Lung (tissue), 12 donors: Measurements from ENCODE around the gene PKP1. TPM values are rescaled to one million over a fixed set of nuclear protein-coding genes. Genes with fewer than 3 reads are reported as not detected.

Source experiments
- ATAC-seq: fragments of 200-7000 bp; cut with Tn5 transposase; one replicate; pipeline ENCODE4 v1.9.1; 2020; ENCODE audit warnings: moderate number of reproducible peaks; ENCODE audit not compliant: insufficient read depth, low FRiP score
- DNase-seq, 3 donors: peaks; one replicate each; pipeline ENCODE4 v3.0.0-alpha.2; 2013 to 2017
- H3K27ac ChIP-seq, 2 donors: one replicate each; pipeline ENCODE4 v1.5.1; 2013; ENCODE audit warnings: mild to moderate bottlenecking in 2 of 2, moderate library complexity in 2 of 2, control low read depth in 1 of 2, inconsistent platforms in 1 of 2, low read depth in 1 of 2, low read length in 1 of 2
- H3K27me3 ChIP-seq, 3 donors: one replicate each; pipeline ENCODE4 v1.5.1; 2013; ENCODE audit warnings: low read length in 2 of 3; ENCODE audit not compliant: control insufficient read depth in 3 of 3, insufficient read depth in 3 of 3
- H3K36me3 ChIP-seq, 4 donors: one replicate each; pipeline ENCODE4 v1.5.1; 2013; ENCODE audit warnings: low read length in 4 of 4, mild to moderate bottlenecking in 1 of 4, moderate library complexity in 1 of 4; ENCODE audit not compliant: control insufficient read depth in 4 of 4, insufficient read depth in 4 of 4
- H3K4me1 ChIP-seq, 5 donors: one replicate each; pipeline ENCODE4 v1.5.1; 2013; ENCODE audit warnings: low read length in 5 of 5, mild to moderate bottlenecking in 2 of 5, moderate library complexity in 1 of 5; ENCODE audit not compliant: control insufficient read depth in 5 of 5, insufficient read depth in 5 of 5
- H3K4me3 ChIP-seq: one replicate; pipeline ENCODE4 v1.5.1; 2013; ENCODE audit warnings: mild to moderate bottlenecking, control low read depth, moderate library complexity
- H3K9ac ChIP-seq, 2 donors: one replicate each; pipeline ENCODE4 v1.5.1; 2013; ENCODE audit warnings: low read length in 2 of 2, control low read depth in 1 of 2; ENCODE audit not compliant: insufficient read depth in 1 of 2
- H3K9me3 ChIP-seq, 4 donors: one replicate each; pipeline ENCODE4 v1.5.1; 2013; ENCODE audit warnings: low read length in 3 of 4, mild to moderate bottlenecking in 1 of 4, moderate library complexity in 1 of 4; ENCODE audit not compliant: control insufficient read depth in 4 of 4, insufficient read depth in 3 of 4
- CTCF ChIP-seq: IDR thresholded peaks from 2 replicates; pipeline ENCODE4 v1.5.1; 2012; ENCODE audit warnings: mild to moderate bottlenecking; ENCODE audit errors: control extremely low read depth, extremely low read depth
- WGBS, 2 donors: extraction: QIAGEN DNeasy Blood & Tissue Kit; methylation state at CpG; one replicate each; pipeline ENCODE4 v1.1.7; 2013; 5-methylcytosine and 5-hydroxymethylcytosine counted together
- polyA plus RNA-seq, 2 donors: library from polyadenylated mRNA; stranded (reverse); fragments of 200-250 nt; gene quantifications; one replicate each; pipeline ENCODE4 v1.2.1, GENCODE V29; 2013
- total RNA-seq, 2 donors: library from RNA; depleted of rRNA in 1 of 2; stranded (reverse); fragments of >200 nt in 1 of 2; gene quantifications; one replicate each; pipeline ENCODE4 v1.2.1, GENCODE V29; 2014 to 2021
- donor health status: control.
- donor health status: control.
- donor health status: Bipolar disorder and iron deficiency.
- donor health status: healthy.
- donor health status: DM: yes; HTN: yes; CAD: no.

Gene PKP1
- total and polyA plus RNA-seq, 4 donors = 0.88 to 14.2 (median 3.1) TPM

GRCh38 chr1:201302163-201303152 is 19.2 kb downstream of the PKP1 start:
- H3K36me3 ChIP-seq = no peaks in the 10 kb centered on the region
- H3K9me3 ChIP-seq = no peaks in the 10 kb centered on the region
- peaks cover 0 to 13% (median 2%) of the 10 kb centered on the region in 5 donors for H3K4me1 ChIP-seq
- DNase-seq = no peak
- H3K4me3 ChIP-seq = no peak overlapping the region
- TF ChIP-seq CTCF = no peak
- no peak overlapping the region for H3K27ac ChIP-seq
- ATAC-seq = no peak
- H3K27me3 ChIP-seq = no peaks in the 10 kb centered on the region
- H3K9ac ChIP-seq = no peak overlapping the region
- 87% methylated on average over 20 of the region's 20 CpGs for WGBS, 2 donors

GRCh38 chr1:201304126-201304525 is 20.8 kb downstream of the PKP1 start:
- DNase-seq = no peak
- H3K4me1 ChIP-seq = peaks cover 0 to 29% (median 2%) of the 10 kb centered on the region in 5 donors
- no peak overlapping the region for H3K4me3 ChIP-seq
- no peaks in the 10 kb centered on the region for H3K9me3 ChIP-seq
- TF ChIP-seq CTCF = no peak
- ATAC-seq = no peak
- no peaks in the 10 kb centered on the region for H3K27me3 ChIP-seq
- H3K36me3 ChIP-seq = no peaks in the 10 kb centered on the region
- no peak overlapping the region for H3K27ac ChIP-seq
- WGBS, 2 donors = 87 to 94% methylated on average over 3 of the region's 3 CpGs
- no peak overlapping the region for H3K9ac ChIP-seq

GRCh38 chr1:201305815-201306214 is 22.5 kb downstream of the PKP1 start:
- Histone ChIP-seq H3K27ac (no peak overlapping the region), H3K9ac (no peak overlapping the region), H3K9me3 (no peaks in the 10 kb centered on the region), H3K4me3 (no peak overlapping the region), H3K36me3 (no peaks in the 10 kb centered on the region), H3K4me1 (peaks cover 0 to 31% (median 7%) of the 10 kb centered on the region in 5 donors), H3K27me3 (no peaks in the 10 kb centered on the region)
- TF ChIP-seq CTCF = no peak
- 52 to 60% methylated on average over 5 of the region's 5 CpGs for WGBS, 2 donors
- DNase-seq = no peak
- no peak for ATAC-seq
